Stimulated activated CD4-positive, alpha-beta T cell treated with anti-CD3 and anti-CD28 coated beads, TNF-alpha, amount 100 ng/mL, for 48 hours (primary cell): Measurements from ENCODE around the gene NEURL1B.
"Not testable (repeated sequence)": the region's sequence is repeated elsewhere in the genome, so short reads cannot be mapped to it uniquely, and the experiment has no call there.

ENCODE experiments used
- DNase-seq, 3 donors: peaks; one replicate each; pipeline ENCODE4 v3.0.0-alpha.2; 2020; ENCODE audit warnings: low read depth in 3 of 3

NEURL1B gene, protein sequence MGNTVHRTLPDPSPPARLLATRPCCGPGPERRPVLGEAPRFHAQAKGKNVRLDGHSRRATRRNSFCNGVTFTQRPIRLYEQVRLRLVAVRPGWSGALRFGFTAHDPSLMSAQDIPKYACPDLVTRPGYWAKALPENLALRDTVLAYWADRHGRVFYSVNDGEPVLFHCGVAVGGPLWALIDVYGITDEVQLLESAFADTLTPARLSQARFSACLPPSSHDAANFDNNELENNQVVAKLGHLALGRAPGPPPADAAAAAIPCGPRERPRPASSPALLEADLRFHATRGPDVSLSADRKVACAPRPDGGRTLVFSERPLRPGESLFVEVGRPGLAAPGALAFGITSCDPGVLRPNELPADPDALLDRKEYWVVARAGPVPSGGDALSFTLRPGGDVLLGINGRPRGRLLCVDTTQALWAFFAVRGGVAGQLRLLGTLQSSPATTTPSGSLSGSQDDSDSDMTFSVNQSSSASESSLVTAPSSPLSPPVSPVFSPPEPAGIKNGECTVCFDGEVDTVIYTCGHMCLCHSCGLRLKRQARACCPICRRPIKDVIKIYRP

GRCh38 chr5:172640822-172641358 is at the start of gene NEURL1B:
TSS of gene NEURL1B (plus strand) at chr5:172641263. CDS start at chr5:172641407, 144 bp downstream.
- peak in 1 of 3 donors; percentile 22 for DNase-seq

GRCh38 chr5:172591636-172592035 is 49.4 kb upstream of the NEURL1B start:
- DNase-seq, result no peak

DNA sequence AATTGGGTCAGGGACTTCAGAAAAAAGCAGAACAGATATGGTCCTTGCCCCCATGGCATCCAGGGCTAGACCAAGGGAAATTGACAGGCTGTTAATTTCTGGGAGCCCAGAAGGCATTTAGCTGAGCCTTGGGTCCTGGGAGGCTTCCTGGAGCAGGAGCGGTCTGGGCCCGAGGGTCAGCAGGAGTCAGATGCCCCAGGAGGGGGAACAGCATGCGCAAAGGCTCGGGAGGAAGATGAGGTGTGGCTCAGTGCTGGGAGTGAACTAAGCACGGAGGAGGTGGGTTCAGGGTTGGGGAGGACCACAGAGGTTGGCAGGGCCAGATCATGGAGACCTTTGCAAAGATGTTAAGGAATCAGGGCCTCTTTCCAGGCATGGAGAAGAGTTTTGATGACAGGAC is 48.2 kb upstream of the NEURL1B start:
- no peak for DNase-seq

GRCh38 chr5:172593306-172593705 is 47.8 kb upstream of the NEURL1B start:
- DNase-seq, result no peak

- DNase-seq, result no peak
These were observed 47.3 kb upstream of the NEURL1B start for GRCh38 chr5:172593721-172594235.

DNA sequence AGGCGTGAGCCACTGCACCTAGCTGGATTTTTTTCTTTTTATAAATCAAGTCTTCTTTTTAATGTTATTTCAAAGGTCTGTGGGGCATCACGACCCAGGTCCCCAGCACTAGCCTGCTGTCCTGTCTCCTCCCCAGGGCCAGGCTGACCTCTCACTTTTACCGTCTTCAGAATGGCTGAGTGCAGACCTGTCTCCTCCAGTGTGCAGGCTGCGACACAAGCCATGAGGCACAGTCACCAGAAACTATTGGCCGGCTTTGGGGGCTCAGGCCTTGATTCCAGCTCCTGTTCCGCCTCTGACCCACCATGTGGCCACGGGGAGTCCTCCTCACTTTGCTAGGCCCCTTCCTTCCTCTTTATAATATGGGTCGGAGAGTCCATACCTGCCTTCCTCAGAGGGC is 46.6 kb upstream of the NEURL1B start:
- no peak for DNase-seq

GRCh38 chr5:172594867-172595466 is 46.1 kb upstream of the NEURL1B start:
- DNase-seq, result no peak

DNA sequence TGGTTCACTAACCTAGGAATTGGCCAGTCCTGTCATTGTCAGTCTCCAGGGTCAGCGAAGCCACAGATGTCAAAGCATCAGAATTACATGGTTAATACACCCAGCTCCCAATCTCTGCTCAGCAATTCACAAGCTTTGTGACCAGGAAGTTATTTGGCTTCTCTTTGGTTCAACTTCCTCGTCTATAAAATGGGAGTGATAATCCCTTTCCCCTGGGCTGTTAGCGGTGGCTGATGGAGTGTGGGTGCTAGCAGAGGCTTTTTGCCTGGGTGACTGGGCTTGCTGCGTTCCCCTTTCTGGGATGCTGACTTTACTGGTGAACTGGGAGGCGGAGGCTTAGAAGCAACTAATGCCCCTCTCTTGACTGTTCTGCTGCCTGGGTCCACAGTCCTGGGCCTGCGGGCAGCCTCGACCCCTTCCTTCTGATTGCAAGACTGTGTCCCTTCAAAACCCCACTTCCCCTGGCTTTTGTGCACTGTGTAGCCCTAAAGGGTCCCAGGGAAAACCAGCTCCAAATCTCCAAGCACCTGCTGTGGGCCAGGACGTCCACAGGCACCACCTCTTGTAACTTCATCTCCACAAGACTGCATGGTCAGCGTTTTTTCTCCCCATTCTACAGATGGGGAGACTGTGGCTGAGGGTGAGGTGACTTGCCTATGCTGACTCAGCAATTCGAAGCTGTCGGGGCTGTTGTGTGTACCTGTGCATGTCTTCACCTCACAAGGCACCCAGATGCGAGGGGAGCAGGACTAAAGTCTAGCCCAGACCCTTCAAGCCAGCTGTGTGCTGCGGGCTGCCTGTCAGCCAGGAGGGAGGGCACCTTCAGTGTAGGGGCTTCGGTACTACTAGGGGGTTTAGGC is 45.2 kb upstream of the NEURL1B start:
- no peak for DNase-seq

GRCh38 chr5:172596638-172597231 is 44.3 kb upstream of the NEURL1B start:
- DNase-seq, result no peak

DNA sequence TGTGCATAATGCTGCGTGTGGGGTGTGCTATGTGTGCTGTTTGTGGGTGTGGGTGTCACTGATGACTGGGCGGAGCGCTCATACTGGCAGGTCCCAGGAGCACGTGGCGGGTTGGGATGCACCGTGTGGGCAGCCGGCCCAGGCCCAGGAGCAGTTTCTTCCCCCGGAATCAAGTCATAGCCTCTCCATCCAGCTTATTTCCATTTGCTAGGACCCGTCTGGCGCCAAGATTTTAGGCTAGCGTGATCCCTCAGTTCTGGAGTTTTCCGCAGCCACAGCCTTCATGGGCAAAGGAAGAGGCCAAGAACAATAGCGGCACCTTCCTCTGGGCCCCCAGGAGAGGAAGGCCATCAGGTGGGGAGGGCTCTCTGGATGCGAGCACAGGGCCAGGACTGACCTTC is 43.3 kb upstream of the NEURL1B start:
- no peak for DNase-seq

- no peak for DNase-seq
These were observed 42.5 kb upstream of the NEURL1B start for GRCh38 chr5:172598251-172599203.

- DNase-seq, result no peak
These were observed 41.9 kb upstream of the NEURL1B start for GRCh38 chr5:172599204-172599567.

DNA sequence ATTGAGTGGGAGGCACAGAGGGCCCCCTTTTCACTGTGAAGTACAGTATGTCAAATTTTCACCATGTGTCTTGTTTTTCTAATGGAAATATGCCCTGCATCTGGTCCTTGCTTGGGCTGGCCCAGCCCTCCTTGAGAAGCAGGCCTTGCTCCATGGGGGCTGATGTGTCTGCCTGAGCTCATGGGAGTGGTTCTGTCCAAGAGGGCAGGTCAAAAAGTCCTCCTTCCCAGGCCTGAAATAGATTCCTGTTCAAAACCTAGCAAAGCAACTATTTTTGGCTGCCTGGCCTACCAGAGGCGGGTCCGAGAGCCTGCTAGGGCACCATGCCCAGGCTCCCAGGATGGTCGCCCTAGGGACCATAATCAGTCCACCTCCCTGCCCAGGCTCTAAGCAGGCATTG is 40.5 kb upstream of the NEURL1B start:
- DNase-seq, result no peak

DNA sequence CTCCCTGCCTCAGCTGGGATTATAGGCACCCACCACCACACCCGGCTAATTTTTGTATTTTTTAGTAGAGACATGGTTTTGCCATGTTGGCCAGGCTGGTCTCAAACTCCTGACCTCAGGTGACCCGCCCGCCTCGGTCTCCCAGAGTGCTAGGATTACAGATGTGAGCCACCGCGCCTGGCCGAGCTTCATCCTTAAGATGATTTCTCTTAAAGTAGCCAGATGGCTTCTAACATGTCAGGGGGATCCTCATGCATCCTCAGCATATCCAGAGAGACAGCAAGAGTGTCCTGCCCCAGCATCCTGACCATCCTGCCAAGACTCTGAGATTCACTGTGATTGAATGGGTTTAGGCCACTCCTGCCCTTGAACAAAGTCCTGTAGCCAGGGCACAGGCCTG is 39.5 kb upstream of the NEURL1B start:
- DNase-seq, result not testable (repeated sequence)

DNA sequence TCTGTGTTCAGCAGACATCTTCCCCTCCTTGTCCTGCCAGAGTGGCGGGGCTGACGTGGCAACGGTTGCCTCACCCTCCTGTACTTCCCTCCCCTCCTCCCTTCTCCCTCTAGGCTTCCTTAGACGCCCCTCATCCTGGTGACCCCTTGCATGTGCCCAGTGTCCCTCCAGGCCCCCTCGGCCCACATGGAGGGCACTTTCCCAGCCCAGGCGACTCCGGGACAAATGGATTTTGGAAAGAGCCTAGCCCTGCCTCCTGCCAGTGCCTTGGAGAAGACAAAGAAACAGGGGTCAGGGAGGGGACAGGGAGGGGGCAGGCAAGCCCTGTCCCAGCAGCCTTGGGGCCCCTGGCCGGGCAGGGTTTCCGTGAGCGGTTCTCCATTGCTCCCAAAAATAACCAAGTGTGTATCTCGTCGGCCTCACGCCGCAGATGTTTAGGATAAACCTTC is 38.3 kb upstream of the NEURL1B start:
- no peak for DNase-seq

- no peak for DNase-seq
These were observed 37.7 kb upstream of the NEURL1B start for GRCh38 chr5:172603251-172603806.

DNA sequence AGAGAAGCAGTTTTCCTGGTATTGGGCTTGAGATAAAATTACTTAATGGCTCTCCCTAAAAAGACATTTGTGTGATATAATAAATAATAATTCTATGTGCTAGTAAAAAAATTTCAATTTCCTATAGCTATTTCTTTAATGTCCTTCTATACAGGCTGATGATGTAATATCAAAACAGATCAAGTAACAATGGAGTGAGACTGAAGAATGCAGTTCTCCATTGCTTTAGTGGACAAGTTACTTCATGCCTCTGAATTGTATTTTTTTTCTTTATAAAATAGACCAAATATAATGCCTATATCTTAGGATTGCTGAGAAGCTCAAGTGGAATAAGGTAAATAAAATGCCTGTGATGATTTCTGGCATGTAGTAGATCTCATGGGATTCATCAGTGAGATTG is 35.6 kb upstream of the NEURL1B start:
- no peak for DNase-seq

DNA sequence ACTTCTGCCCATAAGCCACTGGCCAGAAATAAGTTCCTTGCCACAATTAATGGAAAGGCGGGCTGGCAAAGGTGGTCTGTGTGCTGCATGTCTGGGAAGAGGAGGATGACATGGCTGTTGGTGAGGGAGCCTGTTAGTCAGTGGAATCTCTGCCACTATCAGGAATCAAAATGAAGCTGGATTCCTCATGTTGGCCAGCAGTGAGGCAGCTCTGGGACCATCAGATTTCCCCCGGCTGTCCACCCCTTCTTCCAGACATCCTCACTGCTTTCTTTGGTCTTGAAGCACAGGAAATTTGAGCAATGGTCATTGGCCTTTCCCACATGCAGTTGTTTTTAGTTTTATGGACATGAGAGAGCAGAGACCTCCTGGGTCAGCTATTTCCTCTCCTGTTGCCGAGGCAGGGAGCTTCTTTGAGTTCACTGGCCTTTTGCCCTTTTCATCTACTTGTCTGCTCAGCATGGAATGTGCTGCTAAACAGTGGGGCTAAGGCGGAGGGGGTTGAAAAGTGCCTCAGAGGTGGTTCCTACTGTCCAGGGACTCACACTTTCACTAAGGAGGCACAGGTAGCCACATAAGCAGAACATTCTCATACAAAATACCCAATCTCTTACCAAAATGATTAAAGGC is 34.8 kb upstream of the NEURL1B start:
- DNase-seq, result no peak

DNA sequence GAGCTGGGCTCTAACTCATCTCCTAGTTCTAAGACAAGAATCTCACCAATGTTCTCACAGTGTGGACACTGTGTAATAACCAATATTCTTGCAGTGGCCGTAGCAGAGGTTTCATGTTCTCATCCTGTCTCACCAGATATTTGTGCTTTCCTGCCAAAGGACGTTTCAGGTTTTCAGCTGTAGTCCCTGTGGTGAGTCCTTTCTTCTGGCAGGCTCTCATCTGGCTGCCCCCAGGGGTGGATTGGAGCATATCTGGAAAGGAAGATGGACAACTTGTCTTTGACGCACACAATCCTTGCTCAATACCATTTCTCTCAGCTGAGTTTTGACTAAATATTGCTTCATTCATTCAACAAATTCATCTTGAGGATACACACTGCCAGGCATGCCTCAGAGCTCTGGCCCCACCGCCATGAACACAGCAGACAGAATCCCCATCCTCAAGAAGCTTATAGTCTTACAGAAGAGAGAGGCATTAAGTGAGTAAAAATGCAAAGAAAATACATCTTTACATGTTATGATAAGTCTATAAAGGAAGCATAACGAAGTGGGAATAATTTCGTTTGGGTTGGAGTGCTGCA is 33.8 kb upstream of the NEURL1B start:
- DNase-seq, result no peak
